Endodermal cell (in vitro differentiated cells): Measurements from ENCODE around the gene SND1. TPM values are rescaled to one million over a fixed set of nuclear protein-coding genes. Genes with fewer than 3 reads are reported as not detected.

Experiments
- DNase-seq: peaks from one replicate; pipeline ENCODE4 v3.0.0-alpha.2; 2017
- H3K27ac ChIP-seq: 2 replicates; pipeline ENCODE4 v1.5.1; 2013; ENCODE audit warnings: mild to moderate bottlenecking, low read depth, low read length, moderate library complexity
- H3K27me3 ChIP-seq: 2 replicates; pipeline ENCODE4 v1.6.1; 2013; ENCODE audit warnings: mild to moderate bottlenecking, low read length, moderate library complexity; ENCODE audit not compliant: insufficient read depth, control insufficient read depth, poor library complexity, severe bottlenecking
- H3K36me3 ChIP-seq: 2 replicates; pipeline ENCODE4 v1.7.0; 2013; ENCODE audit warnings: mild to moderate bottlenecking, low read length, moderate library complexity; ENCODE audit not compliant: control insufficient read depth, insufficient read depth
- H3K4me1 ChIP-seq: one replicate; pipeline ENCODE4 v1.7.0; 2013; ENCODE audit warnings: low read length; ENCODE audit not compliant: control insufficient read depth, insufficient read depth
- H3K4me3 ChIP-seq: 2 replicates; pipeline ENCODE4 v1.5.1; 2013; ENCODE audit warnings: mild to moderate bottlenecking, low read length, moderate library complexity
- H3K9ac ChIP-seq: 2 replicates; pipeline ENCODE4 v1.6.1; 2013; ENCODE audit warnings: mild to moderate bottlenecking, low read length, moderate library complexity; ENCODE audit not compliant: poor library complexity, severe bottlenecking; ENCODE audit errors: extremely low read depth
- H3K9me3 ChIP-seq: 2 replicates; pipeline ENCODE4 v1.6.1; 2013; ENCODE audit warnings: mild to moderate bottlenecking, low read length, moderate library complexity; ENCODE audit not compliant: control insufficient read depth
- H3K27ac Mint-ChIP-seq: 2 replicates; pipeline ENCODE4 v1.8.0; 2020; ENCODE audit warnings: mixed read lengths
- H3K27me3 Mint-ChIP-seq: 2 replicates; pipeline ENCODE4 v1.8.0; 2021; ENCODE audit warnings: mild to moderate bottlenecking, mixed read lengths; ENCODE audit not compliant: insufficient read depth
- H3K36me3 Mint-ChIP-seq: 2 replicates; pipeline ENCODE4 v1.8.0; 2020; ENCODE audit warnings: low read depth, mixed read lengths
- H3K4me1 Mint-ChIP-seq: 2 replicates; pipeline ENCODE4 v1.8.0; 2020; ENCODE audit warnings: mixed read lengths
- H3K4me3 Mint-ChIP-seq: 2 replicates; pipeline ENCODE4 v1.8.0; 2020; ENCODE audit warnings: mild to moderate bottlenecking, moderate library complexity, mixed read lengths
- H3K9me3 Mint-ChIP-seq: 2 replicates; pipeline ENCODE4 v1.8.0; 2020; ENCODE audit warnings: mild to moderate bottlenecking, mixed read lengths
- WGBS, 2 experiments: methylation state at CpG; one replicate each; pipeline versions ENCODE4 v1.1.5 to v1.1.7; 2013; ENCODE audit warnings: missing lambda C conversion rate in 2 of 2, mixed read lengths in 1 of 2; ENCODE audit not compliant: insufficient coverage in 1 of 2, insufficient read length in 1 of 2; 5-methylcytosine and 5-hydroxymethylcytosine counted together
- total RNA-seq, 2 donors: library from RNA; stranded (reverse); fragmentation: NEBNext Ultra II Directional in 1 of 2; extraction: Animal tissue kit (Norgen Biotek cat#: 25700) in 1 of 2; gene quantifications; 2 replicates in 1 of 2; 3 replicates in 1 of 2; pipeline ENCODE4 v1.2.1, GENCODE V29; 2021
- TF ChIP-seq, protein P1 (sequence below): fragments of 200-600 bp; sonication (generic); conservative IDR thresholded peaks from 2 replicates; pipeline ENCODE4 v1.5.0; 2021; ENCODE audit warnings: antibody characterized with exemption, mild to moderate bottlenecking

SND1 gene
- total RNA-seq, 2 donors from 2014 or later: 240 to 267 TPM

DNA sequence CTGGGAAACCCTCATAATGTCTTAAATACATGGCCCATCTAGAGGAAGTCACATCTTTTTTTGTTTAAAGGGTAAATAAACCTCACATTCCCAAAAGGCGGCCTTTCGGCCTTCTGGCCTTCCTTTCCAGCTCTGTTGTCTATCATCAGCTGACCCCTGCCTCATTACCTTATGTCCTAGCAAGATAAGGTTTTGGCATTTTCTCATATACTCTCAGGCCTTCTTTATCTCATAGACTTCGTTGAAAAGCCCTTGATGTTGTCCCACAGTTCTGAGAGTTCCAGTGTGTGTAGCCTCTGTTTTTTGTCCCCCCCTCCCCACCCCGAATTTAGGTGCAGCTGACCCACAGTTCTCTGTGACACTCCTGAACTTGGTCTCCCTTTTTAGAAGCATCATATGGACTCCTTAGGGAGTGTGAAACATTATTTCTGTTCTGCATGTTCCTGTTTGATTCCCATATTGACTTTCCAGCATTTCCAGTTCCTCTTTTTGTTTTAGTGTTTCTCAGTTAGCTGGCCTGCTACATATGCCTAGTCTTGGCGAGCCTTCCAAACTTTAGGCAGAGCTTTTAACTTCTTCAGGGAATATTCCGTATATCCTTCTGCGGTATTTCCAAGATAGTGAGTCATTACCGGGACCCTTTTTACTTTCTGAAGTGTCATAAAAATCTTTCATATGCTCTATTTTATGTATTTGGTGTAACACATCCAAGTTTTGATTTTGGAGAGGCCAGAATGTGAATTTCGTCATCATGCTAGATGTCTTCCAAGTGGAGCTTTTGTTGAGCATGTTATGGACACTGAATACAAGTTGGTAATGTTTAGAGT, 240.7 kb downstream of the SND1 start:
- Mint-ChIP-seq H3K36me3 (peaks cover 44% of the 10 kb centered on the region), H3K4me3 (no peak overlapping the region), H3K9me3 (peaks cover 2% of the 10 kb centered on the region), H3K27me3 (no peaks in the 10 kb centered on the region), H3K4me1 (peaks cover 24% of the 10 kb centered on the region), H3K27ac (no peak overlapping the region)
- peaks cover 16% of the 10 kb centered on the region for H3K4me1 ChIP-seq
- no peak for DNase-seq
- H3K36me3 ChIP-seq: peaks cover 63% of the 10 kb centered on the region
- WGBS, 2 experiments: 93 to 98% methylated on average over 5 to 9 of the region's 9 CpGs
- no peak overlapping the region for H3K9ac ChIP-seq
- H3K4me3 ChIP-seq: no peak overlapping the region
- no peaks in the 10 kb centered on the region for H3K9me3 ChIP-seq
- TF ChIP-seq, protein P1, sequence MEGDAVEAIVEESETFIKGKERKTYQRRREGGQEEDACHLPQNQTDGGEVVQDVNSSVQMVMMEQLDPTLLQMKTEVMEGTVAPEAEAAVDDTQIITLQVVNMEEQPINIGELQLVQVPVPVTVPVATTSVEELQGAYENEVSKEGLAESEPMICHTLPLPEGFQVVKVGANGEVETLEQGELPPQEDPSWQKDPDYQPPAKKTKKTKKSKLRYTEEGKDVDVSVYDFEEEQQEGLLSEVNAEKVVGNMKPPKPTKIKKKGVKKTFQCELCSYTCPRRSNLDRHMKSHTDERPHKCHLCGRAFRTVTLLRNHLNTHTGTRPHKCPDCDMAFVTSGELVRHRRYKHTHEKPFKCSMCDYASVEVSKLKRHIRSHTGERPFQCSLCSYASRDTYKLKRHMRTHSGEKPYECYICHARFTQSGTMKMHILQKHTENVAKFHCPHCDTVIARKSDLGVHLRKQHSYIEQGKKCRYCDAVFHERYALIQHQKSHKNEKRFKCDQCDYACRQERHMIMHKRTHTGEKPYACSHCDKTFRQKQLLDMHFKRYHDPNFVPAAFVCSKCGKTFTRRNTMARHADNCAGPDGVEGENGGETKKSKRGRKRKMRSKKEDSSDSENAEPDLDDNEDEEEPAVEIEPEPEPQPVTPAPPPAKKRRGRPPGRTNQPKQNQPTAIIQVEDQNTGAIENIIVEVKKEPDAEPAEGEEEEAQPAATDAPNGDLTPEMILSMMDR: no peak
- no peak overlapping the region for H3K27ac ChIP-seq
- H3K27me3 ChIP-seq: no peaks in the 10 kb centered on the region

DNA sequence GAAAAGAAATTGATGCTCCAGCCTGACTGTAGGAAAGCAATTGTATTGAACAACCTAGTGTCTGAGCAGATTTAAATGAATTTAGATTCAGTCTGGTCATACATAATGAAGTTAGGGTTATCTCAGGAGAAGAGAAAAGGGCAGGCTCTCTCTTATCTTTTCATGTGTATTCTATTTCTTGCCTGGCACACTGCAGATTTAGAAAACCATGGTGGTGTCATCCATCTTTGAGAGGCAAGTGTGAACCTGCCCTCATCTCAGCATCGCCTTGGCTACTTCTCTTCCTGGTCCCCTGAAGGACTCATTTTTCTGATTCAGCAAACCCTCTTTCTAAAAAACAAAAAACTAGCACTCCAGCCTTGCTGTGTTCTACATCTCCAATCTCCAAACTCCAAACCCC, 241.6 kb downstream of the SND1 start:
- Histone ChIP-seq H3K9ac (no peak overlapping the region), H3K36me3 (peaks cover 63% of the 10 kb centered on the region), H3K27ac (no peak overlapping the region), H3K4me3 (no peak overlapping the region), H3K27me3 (no peaks in the 10 kb centered on the region), H3K9me3 (no peaks in the 10 kb centered on the region), H3K4me1 (peaks cover 16% of the 10 kb centered on the region)
- DNase-seq: no peak
- H3K27me3 Mint-ChIP-seq: no peaks in the 10 kb centered on the region
- H3K4me3 Mint-ChIP-seq: no peak overlapping the region
- TF ChIP-seq, protein P1: no peak
- peaks cover 23% of the 10 kb centered on the region for H3K4me1 Mint-ChIP-seq
- H3K9me3 Mint-ChIP-seq: peaks cover 2% of the 10 kb centered on the region
- H3K36me3 Mint-ChIP-seq: peaks cover 40% of the 10 kb centered on the region
- no peak overlapping the region for H3K27ac Mint-ChIP-seq
- WGBS, 2 experiments: 94 to 100% methylated on average over 1 of the region's 1 CpG

DNA sequence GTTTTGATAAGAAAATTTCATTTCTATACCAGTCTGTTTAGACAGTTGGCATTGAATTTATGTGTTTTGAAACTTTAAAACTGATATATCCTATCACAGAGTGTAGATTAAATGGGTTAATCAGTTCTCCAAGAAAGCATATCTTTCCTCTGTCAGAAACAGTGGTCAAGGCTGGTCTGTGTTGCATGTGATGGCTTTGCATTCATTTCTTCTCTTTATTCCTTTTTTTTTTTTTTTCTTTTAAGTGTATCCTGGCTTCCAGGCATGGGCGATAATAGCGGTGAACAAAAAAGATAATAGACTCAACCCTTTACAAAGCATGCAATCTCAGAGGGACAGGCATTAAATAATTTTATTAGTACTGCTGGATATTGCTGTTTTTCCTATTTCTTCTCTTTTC, 242.6 kb downstream of the SND1 start:
- H3K4me1 ChIP-seq: peaks cover 16% of the 10 kb centered on the region
- H3K27ac ChIP-seq: no peak overlapping the region
- DNase-seq: no peak
- TF ChIP-seq, protein P1: no peak
- peaks cover 59% of the 10 kb centered on the region for H3K36me3 ChIP-seq
- H3K4me3 ChIP-seq: no peak overlapping the region
- peaks cover 27% of the 10 kb centered on the region for H3K4me1 Mint-ChIP-seq
- H3K27me3 ChIP-seq: no peaks in the 10 kb centered on the region
- H3K9me3 Mint-ChIP-seq: peaks cover 2% of the 10 kb centered on the region
- no peak overlapping the region for H3K27ac Mint-ChIP-seq
- H3K9me3 ChIP-seq: no peaks in the 10 kb centered on the region
- no peak overlapping the region for H3K9ac ChIP-seq
- H3K27me3 Mint-ChIP-seq: no peaks in the 10 kb centered on the region
- H3K36me3 Mint-ChIP-seq: peaks cover 32% of the 10 kb centered on the region
- 94% methylated on average over 2 of the region's 2 CpGs; no CpG with 5 or more reads in 1 of the 2 experiments for WGBS, 2 experiments
- H3K4me3 Mint-ChIP-seq: no peak overlapping the region
